Kidney tubule cell (primary cell): Measurements from ENCODE around the gene OR14C36.
"Not testable (repeated sequence)": the region's sequence is repeated elsewhere in the genome, so short reads cannot be mapped to it uniquely, and the experiment has no call there.

Experiments
- DNase-seq: peaks from one replicate; pipeline ENCODE4 v3.0.0-alpha.2; 2018; ENCODE audit warnings: low spot score

Gene OR14C36, protein sequence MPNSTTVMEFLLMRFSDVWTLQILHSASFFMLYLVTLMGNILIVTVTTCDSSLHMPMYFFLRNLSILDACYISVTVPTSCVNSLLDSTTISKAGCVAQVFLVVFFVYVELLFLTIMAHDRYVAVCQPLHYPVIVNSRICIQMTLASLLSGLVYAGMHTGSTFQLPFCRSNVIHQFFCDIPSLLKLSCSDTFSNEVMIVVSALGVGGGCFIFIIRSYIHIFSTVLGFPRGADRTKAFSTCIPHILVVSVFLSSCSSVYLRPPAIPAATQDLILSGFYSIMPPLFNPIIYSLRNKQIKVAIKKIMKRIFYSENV

GRCh38 chr1:248348475-248348874, at the start of gene OR14C36:
OR14C36 (plus strand) TSS chr1:248348775; CDS start chr1:248348775, 0 bp downstream.
- no peak for DNase-seq

DNA sequence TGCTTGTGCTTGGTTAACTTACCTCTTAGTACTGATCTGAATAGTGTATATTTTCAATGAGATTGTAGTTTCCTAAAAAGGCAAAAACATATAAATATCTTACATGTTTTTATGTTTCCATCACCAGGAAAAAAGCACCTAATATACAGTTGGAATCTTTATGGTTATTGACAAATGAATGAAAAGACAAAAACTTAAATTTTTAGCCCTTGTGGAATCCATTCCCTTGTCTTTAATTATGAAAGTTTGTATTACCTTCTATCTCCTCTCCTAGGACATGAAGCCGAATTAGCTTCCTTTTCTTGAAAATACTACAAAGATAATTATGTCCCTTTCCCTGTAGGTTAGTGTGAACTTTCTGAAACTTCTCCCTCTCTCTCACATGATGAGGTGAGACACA, 45.3 kb upstream of the OR14C36 start, which contains the start of gene OR2T12:
OR2T12 (minus strand) TSS at position 101 of the 400 bp plus-strand sequence. CDS start 7,846 bp downstream, outside the sequence.
- DNase-seq = no peak

- DNase-seq = not testable (repeated sequence)
Measured at GRCh38 chr1:248305672-248306071, 42.9 kb upstream of the OR14C36 start.

GRCh38 chr1:248306103-248306502, 42.5 kb upstream of the OR14C36 start:
- DNase-seq = no peak

- not testable (repeated sequence) for DNase-seq
Measured at GRCh38 chr1:248306740-248307139, 41.8 kb upstream of the OR14C36 start.

DNA sequence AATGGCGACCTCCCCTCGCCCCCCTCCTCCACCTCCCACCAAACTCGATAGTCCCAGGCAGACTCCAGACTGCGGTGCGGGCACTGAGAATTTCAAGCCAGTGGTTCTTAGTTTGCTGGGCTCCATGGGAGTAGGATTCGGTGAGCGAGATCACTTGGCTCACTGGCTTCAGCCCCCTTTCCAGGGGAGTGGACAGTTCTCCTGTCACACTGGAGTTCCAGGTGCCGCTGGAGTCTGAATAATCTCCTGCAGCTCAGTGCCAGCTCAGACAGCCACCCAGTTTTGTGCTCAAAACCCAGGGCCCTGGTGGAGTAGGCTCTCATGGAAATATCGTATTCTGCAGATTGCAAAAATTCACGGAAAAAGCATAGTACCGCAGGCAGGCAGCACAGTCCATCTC, 31.8 kb upstream of the OR14C36 start:
- no peak for DNase-seq

DNA sequence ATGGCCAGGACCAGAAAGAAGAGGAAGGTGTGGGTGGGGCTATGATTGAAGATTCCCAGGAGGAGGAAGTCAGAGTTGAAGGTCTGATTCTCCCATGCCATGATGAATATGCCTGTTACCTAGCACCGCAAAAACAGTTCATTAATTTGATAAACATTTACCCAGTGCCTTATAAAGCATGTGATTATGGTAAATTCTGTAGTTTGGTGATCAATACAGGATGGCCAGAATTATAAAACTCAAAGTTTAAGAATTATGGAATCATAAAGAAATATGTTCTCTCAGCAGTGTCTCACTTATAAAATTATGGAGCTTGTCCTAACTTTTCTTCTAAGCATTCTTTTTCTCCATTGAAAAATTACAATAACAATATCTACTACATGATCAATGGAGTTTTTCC, 24.1 kb upstream of the OR14C36 start, which contains the start of gene OR2M7:
OR2M7 (minus strand) TSS at position 101 of the 400 bp plus-strand sequence; CDS start at position 101, 0 bp downstream.
- DNase-seq = no peak

GRCh38 chr1:248343451-248343850, 5.1 kb upstream of the OR14C36 start:
- DNase-seq = no peak

DNA sequence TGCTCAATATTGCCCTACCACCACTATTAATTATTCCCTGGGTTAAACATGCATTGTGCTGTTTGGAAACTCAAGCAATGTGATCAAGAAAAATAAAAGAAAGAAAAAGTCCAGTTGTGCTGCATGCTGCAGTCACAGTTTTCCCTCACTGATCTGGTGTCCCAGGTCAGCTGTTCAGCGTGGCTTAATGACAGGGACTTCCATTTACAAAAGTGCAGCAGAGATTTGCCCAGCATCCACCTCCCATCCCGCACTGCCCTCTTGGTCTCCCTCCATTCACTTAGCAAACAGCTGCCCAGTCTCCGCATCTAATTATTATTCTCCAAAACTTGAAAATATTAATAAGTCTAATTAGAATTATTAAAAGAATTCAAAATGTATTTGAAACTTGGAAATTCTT, 10.8 kb downstream of the OR14C36 start:
- DNase-seq = no peak

DNA sequence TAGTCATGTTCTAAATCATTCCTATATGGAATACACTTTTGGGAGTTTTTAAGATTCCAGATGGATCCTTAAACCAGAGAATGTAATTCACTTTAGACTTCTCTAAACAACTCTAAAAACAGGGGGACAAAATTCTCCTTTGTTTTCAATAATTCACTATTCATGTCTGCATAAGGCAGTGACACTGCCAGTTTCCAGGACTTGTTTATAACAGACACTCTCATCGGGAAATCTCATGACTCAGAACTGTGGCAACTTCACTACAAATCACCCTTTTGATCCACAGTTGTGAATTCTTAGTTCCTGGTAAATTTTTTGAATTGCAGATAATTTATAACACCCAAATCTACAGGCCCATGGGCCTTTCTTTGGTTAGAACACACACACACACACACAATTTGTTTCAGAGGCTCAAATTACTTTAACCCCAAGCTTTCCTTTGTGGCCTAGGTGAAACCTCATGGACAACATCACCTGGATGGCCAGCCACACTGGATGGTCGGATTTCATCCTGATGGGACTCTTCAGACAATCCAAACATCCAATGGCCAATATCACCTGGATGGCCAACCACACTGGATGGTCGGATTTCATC, 12.6 kb downstream of the OR14C36 start, which contains the start of gene OR2T4:
OR2T4 (plus strand) TSS at position 545 of the 595 bp plus-strand sequence; CDS start at position 545, 0 bp downstream.
- DNase-seq = no peak

- no peak for DNase-seq
Measured at GRCh38 chr1:248366609-248367008, 18.0 kb downstream of the OR14C36 start.

DNA sequence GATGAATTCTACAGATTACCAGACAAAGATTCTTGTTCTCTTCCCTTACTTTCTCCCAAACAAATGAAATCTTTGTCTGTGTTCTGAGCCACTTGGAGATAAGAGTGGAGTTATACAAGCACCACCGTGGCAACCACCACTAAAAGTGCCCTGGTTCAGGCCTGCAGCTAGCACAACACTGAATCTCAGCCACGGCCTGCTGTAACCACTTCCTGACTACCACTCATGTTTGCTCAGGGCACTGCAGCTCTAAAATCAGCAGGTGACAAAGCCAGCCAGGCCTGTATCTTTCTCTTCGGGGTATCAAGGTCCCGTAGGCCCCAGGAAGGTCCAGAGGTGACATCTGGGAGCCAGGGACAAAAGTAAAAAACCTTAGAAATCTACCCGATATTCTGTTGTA, 23.8 kb downstream of the OR14C36 start:
- no peak for DNase-seq

DNA sequence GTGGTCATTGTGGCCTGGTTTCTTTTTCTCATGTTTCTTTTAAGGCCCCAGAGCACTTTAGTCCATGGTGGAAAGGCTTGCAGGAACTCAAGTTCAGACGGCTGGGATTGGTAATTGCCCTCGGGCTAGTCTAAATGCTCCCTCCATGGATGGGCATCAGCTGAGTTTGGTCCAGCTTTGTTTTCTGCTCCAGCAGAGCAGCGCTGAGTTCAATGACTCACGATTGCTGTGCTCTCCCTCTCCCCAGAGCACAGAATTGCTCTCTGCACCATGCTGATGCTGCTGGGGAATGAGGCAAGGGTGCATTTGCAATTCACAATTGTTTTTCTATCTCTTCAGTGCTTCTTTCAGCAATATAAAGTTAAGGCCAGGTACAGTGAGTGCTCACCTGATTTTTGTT, 25.2 kb downstream of the OR14C36 start:
- DNase-seq = no peak

- no peak for DNase-seq
Measured at GRCh38 chr1:248375446-248375845, 26.9 kb downstream of the OR14C36 start, which contains the start of gene OR2T6. OR2T6 (plus strand) TSS chr1:248375746; CDS start chr1:248387609, 11,863 bp downstream.

GRCh38 chr1:248376916-248377315, 28.3 kb downstream of the OR14C36 start:
- DNase-seq = no peak

GRCh38 chr1:248380854-248381253, 32.3 kb downstream of the OR14C36 start:
- no peak for DNase-seq

GRCh38 chr1:248388426-248388825, 39.9 kb downstream of the OR14C36 start:
- DNase-seq = no peak

DNA sequence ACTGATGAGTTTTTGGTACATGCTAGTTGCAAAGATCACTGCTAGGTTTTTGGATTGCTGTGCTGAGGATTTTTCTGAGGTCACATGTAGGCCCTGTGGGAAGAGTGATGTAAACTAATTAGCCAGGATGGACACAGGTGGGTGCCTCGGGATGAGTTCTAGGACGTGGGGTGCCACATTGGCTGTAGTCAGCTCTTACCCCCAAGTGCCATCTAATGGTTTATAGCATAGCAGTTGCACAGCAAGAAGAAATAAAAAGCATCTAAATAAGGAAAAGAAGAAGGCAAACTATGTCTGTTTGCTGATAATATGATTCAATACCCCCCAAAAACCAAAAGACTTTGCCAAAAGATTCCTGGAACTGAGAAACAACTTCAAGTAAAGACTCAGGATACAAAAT, 44.5 kb downstream of the OR14C36 start:
- no peak for DNase-seq
